IPS-11a (cell line): Measurements from ENCODE around the gene SIGLEC6.
"Not testable (repeated sequence)": the region's sequence is repeated elsewhere in the genome, so short reads cannot be mapped to it uniquely, and the experiment has no call there.

ENCODE experiments used
- H3K4me3 ChIP-seq: one replicate; pipeline ENCODE4 v1.5.1; 2013; ENCODE audit warnings: low read depth, low read length, control low read depth

SIGLEC6 gene

DNA sequence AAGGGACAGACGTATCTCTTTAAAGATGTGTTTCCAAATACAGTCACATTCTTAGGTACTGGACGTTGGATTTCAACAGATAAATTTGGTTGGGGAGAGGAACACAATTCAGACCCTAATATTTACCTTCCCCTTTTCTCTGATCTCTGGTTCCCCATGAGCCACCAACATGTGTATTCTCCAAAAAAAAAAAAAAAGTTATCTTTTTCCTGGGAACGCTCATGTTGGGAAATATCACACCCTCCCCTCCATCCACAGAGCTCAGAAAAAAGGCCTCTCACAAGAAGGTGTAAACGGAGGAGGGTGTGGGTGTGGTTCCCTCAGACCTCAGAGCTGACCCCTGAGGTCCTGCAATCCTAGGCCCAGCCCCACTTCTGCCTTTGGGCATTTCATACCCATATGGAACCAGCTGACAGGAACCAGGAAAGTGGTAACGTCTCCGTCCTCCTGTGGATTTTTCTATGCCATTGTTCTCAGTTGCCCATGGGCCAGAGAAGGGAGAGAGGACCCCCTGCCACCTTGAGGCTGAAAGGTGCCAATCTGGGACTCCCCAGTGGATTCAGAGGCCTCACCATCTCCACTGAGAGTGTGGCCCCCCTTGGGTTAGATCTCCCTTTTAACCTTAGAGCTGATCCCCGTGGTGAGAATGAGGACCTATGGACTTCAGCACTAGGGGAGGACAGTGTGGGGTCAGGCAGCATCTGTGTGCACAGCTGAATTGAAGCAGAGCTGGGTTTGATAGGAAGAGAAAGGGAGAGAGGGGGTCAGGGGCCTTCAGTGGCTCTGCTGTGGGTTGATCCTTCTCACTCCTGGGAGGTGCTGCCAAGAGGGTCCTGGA is 21.4 kb downstream of the SIGLEC6 start:
- H3K4me3 ChIP-seq, result no peak overlapping the region

DNA sequence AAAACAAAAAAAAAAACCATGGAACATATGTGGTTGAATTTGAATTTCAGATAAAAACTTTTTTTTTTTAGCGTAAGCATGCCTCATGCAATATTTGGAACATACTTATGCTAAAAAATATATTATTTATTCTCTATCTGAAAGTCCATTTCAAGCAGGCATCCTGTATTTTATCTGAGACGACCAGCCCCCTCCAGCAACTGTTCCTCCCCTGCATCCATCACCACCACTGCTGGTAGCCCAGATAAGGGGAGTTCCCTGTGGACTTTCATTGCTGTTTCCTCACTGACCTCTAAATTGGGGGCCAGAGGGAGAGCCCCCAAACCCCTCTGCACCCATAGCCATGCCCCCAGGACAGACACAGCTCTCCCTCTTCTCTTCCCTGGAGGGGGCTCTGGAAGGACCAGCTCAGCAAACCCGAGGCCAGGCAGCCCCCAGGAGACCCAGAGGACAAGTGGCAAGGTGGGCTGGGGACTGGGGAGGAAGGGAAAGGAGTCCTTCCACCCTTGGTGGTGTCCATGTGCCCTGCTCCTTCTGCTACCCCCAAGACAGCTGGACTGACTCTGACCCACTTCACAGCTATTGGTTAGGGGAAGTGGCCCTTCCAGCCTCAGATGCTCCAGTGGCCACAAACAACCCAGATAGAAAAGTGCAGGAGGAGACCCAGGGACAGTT is 23.3 kb downstream of the SIGLEC6 start:
- H3K4me3 ChIP-seq, result no peak overlapping the region

- H3K4me3 ChIP-seq, result no peak overlapping the region
Observed at GRCh38 chr19:51507640-51508058, 23.8 kb downstream of the SIGLEC6 start.

DNA sequence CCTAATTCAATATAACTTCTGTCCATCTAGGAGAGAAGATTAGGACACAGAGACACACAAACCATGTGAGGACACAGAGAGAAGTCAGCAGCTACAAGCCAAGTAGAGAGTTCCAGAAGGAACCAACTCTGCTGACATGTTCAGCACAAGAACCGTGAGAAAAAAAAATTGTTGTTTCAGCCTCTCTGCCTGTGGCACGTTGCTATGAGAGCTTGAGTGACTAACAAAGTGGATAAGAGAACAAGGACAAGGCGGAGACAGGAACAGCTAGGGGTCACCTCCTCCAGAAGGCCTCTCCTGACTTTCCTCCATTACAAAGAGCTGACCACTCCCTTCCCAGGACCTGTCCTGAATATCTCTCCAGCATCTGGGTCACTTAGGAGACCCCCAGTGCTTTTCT is 24.3 kb downstream of the SIGLEC6 start:
- no peak overlapping the region for H3K4me3 ChIP-seq

GRCh38 chr19:51505904-51506303 is 25.6 kb downstream of the SIGLEC6 start:
- H3K4me3 ChIP-seq, result no peak overlapping the region

DNA sequence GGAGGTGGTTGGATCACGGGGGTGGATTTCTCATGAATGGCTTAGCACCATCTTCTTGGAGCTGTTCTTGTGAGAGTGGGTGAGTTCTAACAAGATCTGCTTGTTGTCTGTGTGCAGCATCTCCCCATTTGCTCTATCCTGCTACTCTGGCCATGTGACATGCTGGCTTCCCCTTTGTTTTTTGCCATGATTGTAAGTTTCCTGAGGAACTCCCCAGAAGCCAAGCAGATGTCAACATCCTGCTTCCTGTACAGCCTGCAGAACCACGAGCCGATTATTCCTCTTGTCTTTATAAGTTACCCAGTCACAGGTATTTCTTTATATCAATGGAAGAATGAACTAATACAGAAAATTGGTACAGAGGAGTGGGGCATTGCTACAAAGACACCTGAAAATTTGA is 27.6 kb downstream of the SIGLEC6 start:
- H3K4me3 ChIP-seq, result no peak overlapping the region

DNA sequence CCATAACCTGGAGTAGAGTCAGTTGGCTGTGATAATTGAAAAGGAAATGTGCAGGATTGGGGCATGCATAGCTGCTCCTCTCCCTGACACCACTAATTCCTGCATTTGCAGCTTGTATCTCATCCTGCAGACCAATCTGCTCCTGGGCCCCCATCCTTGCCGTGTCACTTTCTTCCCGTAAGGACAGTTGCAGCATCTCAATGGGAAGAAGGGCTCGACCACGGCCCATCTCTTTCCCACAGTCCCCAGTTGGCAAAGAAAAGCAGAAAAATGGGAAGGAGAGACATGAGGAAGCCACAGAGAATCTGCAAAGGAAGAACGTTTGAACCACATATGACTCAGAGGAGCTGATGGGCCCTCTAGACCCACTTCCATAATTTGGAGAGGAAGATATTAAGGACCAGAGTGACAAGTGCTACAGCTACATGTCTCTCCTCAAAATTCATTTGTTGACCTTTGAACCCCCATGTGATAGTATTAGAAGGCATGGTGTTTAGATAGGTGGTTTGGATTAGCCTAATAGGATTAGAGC is 28.1 kb downstream of the SIGLEC6 start:
- no peak overlapping the region for H3K4me3 ChIP-seq

- no peak within 1 kb of the TSS for H3K4me3 ChIP-seq
Observed at GRCh38 chr19:51501594-51502263, 29.7 kb downstream of the SIGLEC6 start, which contains the start of gene SIGLEC12. Gene SIGLEC12, minus strand, starts transcription at chr19:51501800. Its CDS starts 67 bp downstream, at chr19:51501733.

GRCh38 chr19:51500931-51501330 is 30.5 kb downstream of the SIGLEC6 start:
- not testable (repeated sequence) for H3K4me3 ChIP-seq

DNA sequence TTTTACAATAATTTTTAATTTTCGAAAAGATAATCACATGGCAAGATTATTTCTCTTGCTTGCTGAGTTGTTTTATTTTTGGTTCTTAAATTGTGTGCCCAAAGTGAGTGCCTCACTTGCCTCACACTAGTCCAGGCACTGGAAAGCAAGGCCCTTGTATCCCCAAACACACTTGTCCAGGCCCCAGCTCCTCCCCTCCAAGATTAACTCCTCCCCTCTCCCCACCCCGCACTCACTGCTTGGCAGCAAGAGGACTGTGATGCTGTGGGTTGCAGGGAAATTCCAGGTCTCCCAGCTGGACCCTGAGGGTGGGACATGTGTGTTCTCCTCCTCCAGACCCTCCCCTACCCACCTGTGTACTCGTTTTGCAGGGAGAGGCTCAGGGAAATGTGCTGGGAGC is 33.8 kb downstream of the SIGLEC6 start:
- H3K4me3 ChIP-seq, result no peak overlapping the region

- H3K4me3 ChIP-seq, result no peak overlapping the region
Observed at GRCh38 chr19:51493776-51494175, 37.7 kb downstream of the SIGLEC6 start.

DNA sequence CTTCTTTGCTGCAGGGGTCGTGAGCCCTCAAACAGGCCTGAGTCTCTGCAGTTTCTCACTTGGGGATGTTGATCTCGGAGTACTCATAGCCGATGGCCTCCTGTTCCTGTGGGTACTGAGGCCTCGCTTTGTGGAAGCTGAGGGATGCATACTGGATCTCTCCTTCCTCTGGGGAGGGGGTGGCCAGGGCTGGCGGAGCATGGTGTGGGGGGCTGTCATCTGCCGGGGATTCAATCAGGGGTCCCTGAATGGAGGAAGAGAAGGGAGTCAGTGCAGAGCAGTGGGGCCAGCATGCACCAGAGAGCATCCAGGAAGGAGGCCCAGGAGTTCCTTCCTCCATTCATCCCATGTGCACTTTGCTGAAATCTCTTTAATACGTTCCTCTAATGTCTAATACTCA is 39.9 kb downstream of the SIGLEC6 start:
- no peak overlapping the region for H3K4me3 ChIP-seq

GRCh38 chr19:51490676-51491075 is 40.8 kb downstream of the SIGLEC6 start:
- no peak overlapping the region for H3K4me3 ChIP-seq

GRCh38 chr19:51489113-51489512 is 42.4 kb downstream of the SIGLEC6 start:
- no peak overlapping the region for H3K4me3 ChIP-seq

- no peak overlapping the region for H3K4me3 ChIP-seq
Observed at GRCh38 chr19:51488491-51488890, 43.0 kb downstream of the SIGLEC6 start.

DNA sequence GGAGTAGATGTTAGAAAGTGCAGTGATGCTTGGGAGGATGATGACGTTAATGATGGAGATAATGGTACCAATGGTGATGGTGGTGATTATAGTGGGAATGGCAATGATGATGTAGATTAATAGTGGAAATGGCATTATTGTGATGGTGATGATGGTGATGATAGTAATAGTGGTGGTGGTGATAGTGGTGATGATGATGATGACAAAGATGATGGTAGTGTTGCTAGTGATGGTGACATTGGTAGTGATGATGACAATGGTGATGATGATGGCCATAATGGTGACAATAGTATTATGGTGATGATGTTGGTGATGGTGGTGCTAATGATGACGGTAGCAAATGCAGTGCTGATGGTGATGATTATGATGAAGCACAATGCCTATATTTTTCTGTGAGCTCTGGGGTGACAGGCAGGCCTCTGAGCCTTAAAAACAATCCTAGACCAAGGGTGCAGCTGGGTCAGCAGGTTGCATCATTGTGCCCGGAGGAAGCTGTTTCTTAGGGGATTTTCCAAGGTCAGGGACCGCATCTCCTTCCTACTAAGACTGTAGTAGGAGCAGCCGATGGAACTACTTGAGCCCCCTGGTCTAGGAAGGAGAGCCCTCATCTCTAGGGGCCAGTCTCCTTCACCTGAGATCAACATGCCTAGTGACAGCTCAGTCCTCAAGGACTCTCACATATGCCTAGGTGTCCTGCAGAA is 45.4 kb downstream of the SIGLEC6 start:
- no peak overlapping the region for H3K4me3 ChIP-seq

GRCh38 chr19:51480590-51480989 is 50.9 kb downstream of the SIGLEC6 start:
- no peak overlapping the region for H3K4me3 ChIP-seq

- no peak overlapping the region for H3K4me3 ChIP-seq
Observed at GRCh38 chr19:51479531-51480331, 51.7 kb downstream of the SIGLEC6 start.

DNA sequence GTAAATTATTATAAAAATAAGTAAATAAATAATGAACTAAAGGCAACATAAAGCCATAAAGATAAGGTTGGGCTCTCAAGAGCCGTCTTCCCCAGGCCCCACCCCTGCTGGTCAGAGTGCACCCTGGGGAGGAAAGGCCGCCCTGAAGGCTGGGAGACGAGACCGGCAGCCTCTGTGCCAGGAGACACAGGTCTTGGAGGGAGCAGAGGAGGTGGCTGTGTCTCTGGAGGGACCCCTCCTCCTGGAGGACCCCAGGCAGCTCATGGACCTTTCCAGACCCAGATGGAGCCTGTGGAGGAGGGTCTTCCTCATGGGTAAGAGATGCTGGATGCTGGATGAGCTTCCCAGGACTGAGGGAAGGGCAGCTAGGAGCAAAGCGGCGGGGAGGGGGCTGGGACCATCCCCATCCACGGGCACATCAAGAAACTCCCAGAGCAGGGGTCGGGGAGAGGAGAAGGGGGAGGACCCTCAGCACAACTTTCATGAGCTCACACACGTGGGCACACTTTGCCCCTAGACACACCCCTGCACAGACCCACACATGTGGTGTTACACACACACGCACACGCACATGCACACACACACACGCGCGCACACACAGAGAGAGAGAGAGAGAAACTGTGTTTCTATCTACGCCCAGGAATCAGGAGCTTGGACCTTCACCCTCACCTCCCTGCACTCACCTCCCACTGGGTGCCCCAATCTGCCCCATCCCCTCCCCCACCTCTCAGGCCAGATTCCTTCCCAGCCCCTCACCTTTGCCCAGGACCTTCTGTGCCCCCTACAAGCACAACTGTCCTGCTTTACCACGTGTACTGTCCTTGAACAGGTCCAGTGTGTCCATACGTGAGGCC is 52.9 kb downstream of the SIGLEC6 start, which contains the start of gene CEACAM18:
Gene CEACAM18, plus strand, starts transcription at position 159 of the 854 bp plus-strand sequence.
- H3K4me3 ChIP-seq, result no peak within 1 kb of the TSS
